Small intestine (tissue), 7 donors: ENCODE measurements around the gene BCAS3. TPM values are rescaled to one million over a fixed set of nuclear protein-coding genes. Genes with fewer than 3 reads are reported as not detected.

Experiments used
- DNase-seq, 2 donors: peaks; one replicate each; pipeline versions ENCODE4 v3.0.0 to v3.0.0-alpha.2; 2013
- FAIRE-seq: peaks from 2 replicates; lab custom pipeline; 2012; peaks lifted over from hg19 to GRCh38; lab: Jason Lieb, UNC
- H3K27ac ChIP-seq, 3 donors: one replicate each; pipeline ENCODE4 v1.5.1; 2013; ENCODE audit warnings: low read length in 2 of 3, mild to moderate bottlenecking in 2 of 3, control low read depth in 1 of 3, inconsistent platforms in 1 of 3, low read depth in 1 of 3, moderate library complexity in 1 of 3
- H3K27me3 ChIP-seq, 3 donors: one replicate each; pipeline ENCODE4 v1.6.1; 2013; ENCODE audit warnings: low read length in 3 of 3, inconsistent platforms in 1 of 3; ENCODE audit not compliant: control insufficient read depth in 3 of 3, insufficient read depth in 3 of 3
- H3K36me3 ChIP-seq, 3 donors: one replicate each; pipeline ENCODE4 v1.6.1; 2013; ENCODE audit warnings: low read length in 3 of 3, inconsistent platforms in 1 of 3, low read depth in 1 of 3, mild to moderate bottlenecking in 1 of 3, moderate library complexity in 1 of 3; ENCODE audit not compliant: control insufficient read depth in 3 of 3, insufficient read depth in 2 of 3
- H3K4me1 ChIP-seq, 3 donors: one replicate each; pipeline ENCODE4 v1.6.1; 2013; ENCODE audit warnings: low read length in 2 of 3, inconsistent platforms in 1 of 3, low read depth in 1 of 3, mild to moderate bottlenecking in 1 of 3, moderate library complexity in 1 of 3; ENCODE audit not compliant: control insufficient read depth in 3 of 3, insufficient read depth in 2 of 3
- H3K4me3 ChIP-seq, 3 donors: one replicate each; pipeline ENCODE4 v1.5.1; 2013; ENCODE audit warnings: low read length in 3 of 3, control low read depth in 1 of 3, inconsistent platforms in 1 of 3, low read depth in 1 of 3, mild to moderate bottlenecking in 1 of 3, moderate library complexity in 1 of 3
- H3K9me3 ChIP-seq, 2 donors: one replicate each; pipeline ENCODE4 v1.6.1; 2013; ENCODE audit warnings: low read depth in 1 of 2, low read length in 1 of 2; ENCODE audit not compliant: control insufficient read depth in 2 of 2, insufficient read depth in 1 of 2
- WGBS, 3 donors: extraction: QIAGEN DNeasy Blood & Tissue Kit; methylation state at CpG; one replicate each; pipeline ENCODE4 v1.1.7; 2013; 5-methylcytosine and 5-hydroxymethylcytosine counted together
- polyA plus RNA-seq, 4 donors: library from polyadenylated mRNA; stranded (reverse) in 3 of 4; unstranded in 1 of 4; fragments of 200-250 nt in 3 of 4; fragments of 120-200 nt in 1 of 4; gene quantifications; one replicate each; pipeline versions ENCODE4 v1.2.1 to v1.2.3, GENCODE V29; 2013
- donor health status: healthy with polysubstance abuse.
- donor health status: control.
- donor health status: control.
- donor health status: Bipolar disorder and iron deficiency.
- donor health status: healthy.

The BCAS3 gene
- polyA plus RNA-seq, 4 donors: 4.4 to 10.5 (median 4.8) TPM

- H3K4me3 ChIP-seq: no peak overlapping the region
- no peak overlapping the region for H3K27ac ChIP-seq
- H3K27me3 ChIP-seq: no peaks in the 10 kb centered on the region
- DNase-seq (no peak), FAIRE-seq (no peak)
- H3K36me3 ChIP-seq: no peaks in the 10 kb centered on the region
- no peaks in the 10 kb centered on the region for H3K9me3 ChIP-seq
- WGBS, 3 donors: 92 to 94% (median 93%) methylated on average over 11 of the region's 11 CpGs
- no peaks in the 10 kb centered on the region for H3K4me1 ChIP-seq
Observed at GRCh38 chr17:61330174-61331150, 652.8 kb downstream of the BCAS3 start.

- Histone ChIP-seq H3K4me1 (no peaks in the 10 kb centered on the region), H3K27me3 (no peaks in the 10 kb centered on the region), H3K27ac (no peak overlapping the region), H3K36me3 (no peaks in the 10 kb centered on the region), H3K4me3 (no peak overlapping the region), H3K9me3 (no peaks in the 10 kb centered on the region)
- DNase-seq (no peak), FAIRE-seq (no peak)
- 34 to 52% (median 41%) methylated on average over 2 of the region's 2 CpGs for WGBS, 3 donors
Observed at GRCh38 chr17:61331178-61331577, 653.5 kb downstream of the BCAS3 start.

DNA sequence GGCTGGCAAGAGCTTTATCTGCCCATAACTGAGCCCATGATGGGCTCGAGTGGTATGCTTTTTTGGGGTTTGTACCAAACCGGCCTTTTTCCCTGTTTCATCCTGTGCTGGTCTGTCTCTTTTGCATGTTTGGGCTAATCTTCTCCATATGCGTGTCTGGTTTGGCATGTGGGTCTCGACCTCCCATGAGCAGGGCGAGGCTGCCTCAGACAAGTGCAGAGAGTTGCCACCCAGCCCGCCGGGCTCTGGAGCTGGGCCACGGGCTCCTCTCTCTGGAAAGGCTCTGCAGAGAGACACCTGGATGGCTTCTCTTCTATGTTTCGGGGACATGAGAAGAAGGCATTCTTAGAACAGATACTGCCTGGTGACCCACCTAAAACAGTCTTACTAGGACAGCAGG lies 654.2 kb downstream of the BCAS3 start:
- H3K9me3 ChIP-seq: no peaks in the 10 kb centered on the region
- H3K4me3 ChIP-seq: no peak overlapping the region
- no peaks in the 10 kb centered on the region for H3K36me3 ChIP-seq
- 91 to 95% (median 94%) methylated on average over 9 of the region's 9 CpGs for WGBS, 3 donors
- H3K4me1 ChIP-seq: peaks cover 0 to 3% (median 0%) of the 10 kb centered on the region in 3 donors
- H3K27me3 ChIP-seq: no peaks in the 10 kb centered on the region
- FAIRE-seq: no peak
- no peak for DNase-seq
- H3K27ac ChIP-seq: peak overlapping the region in 1 of 3 donors; percentile 58

GRCh38 chr17:61333136-61333535 lies 655.5 kb downstream of the BCAS3 start:
- DNase-seq: no peak
- FAIRE-seq: no peak
- no peaks in the 10 kb centered on the region for H3K27me3 ChIP-seq
- H3K4me3 ChIP-seq: no peak overlapping the region
- H3K4me1 ChIP-seq: peaks cover 0 to 3% (median 0%) of the 10 kb centered on the region in 3 donors
- no peaks in the 10 kb centered on the region for H3K9me3 ChIP-seq
- H3K27ac ChIP-seq: no peak overlapping the region
- 88 to 92% (median 91%) methylated on average over 8 of the region's 8 CpGs for WGBS, 3 donors
- no peaks in the 10 kb centered on the region for H3K36me3 ChIP-seq

GRCh38 chr17:61334673-61335072 lies 657.0 kb downstream of the BCAS3 start:
- FAIRE-seq: no peak
- 88 to 92% (median 91%) methylated on average over 5 of the region's 5 CpGs for WGBS, 3 donors

DNA sequence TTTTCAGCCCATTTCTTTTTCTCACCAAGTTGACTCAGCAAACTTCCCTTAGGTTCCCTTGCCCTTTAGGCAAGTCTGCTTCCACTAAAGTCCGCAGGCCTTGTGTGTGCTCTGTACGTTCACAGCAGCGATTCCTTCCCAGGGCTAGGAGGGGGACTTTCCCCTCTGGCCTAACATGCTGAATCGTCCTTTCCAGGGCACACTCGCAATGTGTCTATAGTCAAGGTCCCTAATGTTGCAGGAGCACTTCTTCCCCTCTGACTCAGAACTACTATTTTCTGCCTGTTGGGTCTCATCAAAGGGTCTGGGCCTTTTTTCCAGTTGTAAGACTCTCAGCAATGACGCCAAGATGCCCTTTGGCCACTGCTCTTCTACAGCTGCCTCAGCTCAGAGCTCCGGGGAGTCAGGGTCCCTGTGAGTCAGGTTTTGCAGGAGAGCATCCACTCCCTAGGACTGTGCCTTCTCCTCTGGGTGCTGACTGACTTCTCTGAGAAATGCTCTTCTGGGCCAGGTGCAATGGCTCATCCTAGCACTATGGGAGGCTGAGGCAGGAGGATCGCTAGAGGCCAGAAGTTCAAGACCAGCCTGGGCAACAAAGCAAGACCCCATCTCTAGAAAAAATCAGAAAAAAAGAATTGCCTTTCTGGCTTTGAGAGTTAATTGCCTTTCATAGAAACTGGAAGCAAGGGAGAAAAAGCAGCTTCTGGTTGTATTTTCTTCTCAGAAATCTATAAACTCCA lies 657.6 kb downstream of the BCAS3 start:
- DNase-seq: peak in 1 of 2 donors; percentile 41
- peak overlapping the region in 1 of 3 donors; percentile 52 for H3K27ac ChIP-seq
- 34 to 63% (median 46%) methylated on average over 8 of the region's 8 CpGs for WGBS, 3 donors
- FAIRE-seq: no peak
- H3K9me3 ChIP-seq: no peaks in the 10 kb centered on the region
- H3K4me1 ChIP-seq: peaks cover 0 to 3% (median 0%) of the 10 kb centered on the region in 3 donors
- H3K36me3 ChIP-seq: no peaks in the 10 kb centered on the region
- no peaks in the 10 kb centered on the region for H3K27me3 ChIP-seq
- no peak overlapping the region for H3K4me3 ChIP-seq

More at GRCh38 chr17:61334673-61335072, 657.0 kb downstream of the BCAS3 start:
- H3K27ac ChIP-seq: peak overlapping the region in 1 of 3 donors; percentile 52
- H3K4me3 ChIP-seq: no peak overlapping the region
- no peaks in the 10 kb centered on the region for H3K36me3 ChIP-seq
- no peaks in the 10 kb centered on the region for H3K9me3 ChIP-seq
- DNase-seq: no peak
- no peaks in the 10 kb centered on the region for H3K27me3 ChIP-seq
- H3K4me1 ChIP-seq: peaks cover 0 to 3% (median 0%) of the 10 kb centered on the region in 3 donors

DNA sequence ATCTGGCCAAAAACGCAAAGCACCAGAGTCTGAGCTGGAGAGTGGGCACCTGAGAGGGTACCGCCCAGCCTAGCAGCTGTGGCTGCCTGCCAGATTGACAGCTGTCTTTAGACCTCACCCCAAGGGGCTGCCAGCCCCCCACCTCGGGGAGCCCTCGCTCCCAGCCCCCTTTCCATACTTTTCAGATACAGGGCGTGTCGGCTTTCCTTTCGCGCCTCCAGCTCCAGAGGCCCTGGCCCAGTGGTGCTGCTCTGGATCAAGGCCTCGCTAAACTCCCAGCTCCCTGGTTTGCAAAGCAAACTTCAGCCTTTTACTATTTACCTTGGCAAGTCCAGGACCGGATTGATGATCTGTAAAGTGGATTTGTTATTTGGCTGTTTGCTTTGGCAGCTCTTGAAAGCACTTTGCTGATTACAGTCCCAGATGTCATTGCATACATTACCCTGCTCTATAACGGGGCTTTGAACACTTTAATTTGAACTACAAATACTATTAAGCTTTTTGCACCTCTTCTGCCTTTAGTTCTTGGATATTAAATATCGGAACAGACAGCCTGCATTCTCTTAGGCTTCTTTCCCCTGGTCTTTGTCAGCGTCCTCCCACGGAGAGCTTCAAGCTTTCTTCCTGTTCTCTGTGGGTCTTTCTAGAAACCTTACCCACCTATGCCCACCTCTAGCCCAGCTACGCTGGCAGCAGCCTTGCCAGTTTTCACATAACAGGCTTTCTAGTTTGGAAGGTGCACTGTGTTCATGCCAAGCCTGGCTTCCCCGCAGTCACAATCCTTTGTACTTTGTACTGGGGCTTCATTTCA lies 658.4 kb downstream of the BCAS3 start:
- Histone ChIP-seq H3K36me3 (no peaks in the 10 kb centered on the region), H3K27me3 (no peaks in the 10 kb centered on the region), H3K4me3 (no peak overlapping the region), H3K4me1 (peaks cover 0 to 3% (median 0%) of the 10 kb centered on the region in 3 donors), H3K9me3 (no peaks in the 10 kb centered on the region), H3K27ac (peak overlapping the region in 1 of 3 donors; percentile 4)
- 12 to 51% (median 25%) methylated on average over 16 of the region's 16 CpGs for WGBS, 3 donors
- no peak for FAIRE-seq
- peak; percentile 28 to 69 for DNase-seq
